K562 (cell line): ENCODE measurements around the gene BCAS1. TPM values are rescaled to one million over a fixed set of nuclear protein-coding genes. Genes with fewer than 3 reads are reported as not detected.

Experiments
- ATAC-seq: fragments of 200-7000 bp; cut with Tn5 transposase; 3 replicates; pipeline ENCODE4 v1.9.1; 2020; ENCODE audit warnings: moderate library complexity
- BruUV-seq: library from RNA; stranded (reverse); fragments of 400-500 nt; replicated peaks from 2 replicates; lab custom pipeline; 2021; lab: Mats Ljungman, UMichigan
- CTCF ChIA-PET: fragments of 300-600 bp; formaldehyde crosslinking; extraction: SDS; loops from one replicate; lab custom pipeline; 2021; ENCODE audit warnings: low intra/inter-chr PET ratio; lab: Yijun Ruan, JAX
- POLR2A ChIA-PET: fragments of 300-600, 350-650 bp; sonication (Branson Sonifier 250); formaldehyde crosslinking; extraction: SDS; loops from one replicate; lab custom pipeline; 2021; ENCODE audit warnings: antibody characterized with exemption, inconsistent platforms; lab: Yijun Ruan, JAX
- DNase-seq, 4 experiments: peaks; one replicate each; pipeline versions ENCODE4 v3.0.0 to v3.0.0-alpha.2; 2011 to 2018; ENCODE audit warnings: low spot score in 3 of 4, mixed read lengths in 3 of 4; ENCODE audit errors: extremely low read depth in 1 of 4
- FAIRE-seq: peaks from 2 replicates; lab custom pipeline; 2011; peaks lifted over from hg19 to GRCh38; lab: Jason Lieb, UNC
- H2AFZ ChIP-seq: 2 replicates; pipeline ENCODE4 v1.6.0; 2011; ENCODE audit warnings: low read depth, low read length, control low read depth, inconsistent platforms
- H3K27ac ChIP-seq: fragments of 200-600 bp; 3 replicates; pipeline ENCODE4 v1.8.0; 2011; ENCODE audit warnings: low read depth, mild to moderate bottlenecking, control low read depth, inconsistent platforms, low read length, moderate library complexity, mixed read lengths; ENCODE audit errors: extremely low read depth
- H3K27me3 ChIP-seq, 2 experiments: fragments of 300-600 bp in 1 of 2; 2 replicates in 1 of 2; 3 replicates in 1 of 2; pipeline versions ENCODE4 v1.6.0 to v1.8.0; 2011; ENCODE audit warnings: inconsistent platforms in 2 of 2, low read length in 2 of 2, mild to moderate bottlenecking in 1 of 2, mixed read lengths in 1 of 2, moderate library complexity in 1 of 2; ENCODE audit not compliant: control insufficient read depth in 2 of 2, insufficient read depth in 2 of 2
- H3K36me3 ChIP-seq: fragments of 300-600 bp; 3 replicates; pipeline ENCODE4 v1.8.0; 2011; ENCODE audit warnings: mild to moderate bottlenecking, low read length, inconsistent platforms; ENCODE audit not compliant: control insufficient read depth, insufficient read depth
- H3K4me1 ChIP-seq, 2 experiments: fragments of 200-600 bp in 1 of 2; replicated peaks in 1 of 2; 2 replicates in 1 of 2; 3 replicates in 1 of 2; pipeline versions ENCODE4 v1.5.1 to v1.8.0; 2011; ENCODE audit warnings: inconsistent platforms in 2 of 2, low read length in 2 of 2, mild to moderate bottlenecking in 1 of 2, mixed read lengths in 1 of 2, moderate library complexity in 1 of 2; ENCODE audit not compliant: control insufficient read depth in 2 of 2, insufficient read depth in 2 of 2
- H3K4me2 ChIP-seq: 2 replicates; pipeline ENCODE4 v1.6.1; 2011; ENCODE audit warnings: low read length, control low read depth, inconsistent platforms, mixed read lengths; ENCODE audit not compliant: insufficient read depth
- H3K4me3 ChIP-seq: fragments of 200-600 bp; sonication (generic), shearing (Covaris generic); 2 replicates; pipeline ENCODE4 v1.5.1; 2016; ENCODE audit warnings: control low read depth, inconsistent platforms
- H3K79me2 ChIP-seq: fragments of 200-600 bp; 3 replicates; pipeline ENCODE4 v1.8.0; 2011; ENCODE audit warnings: low read length, inconsistent platforms; ENCODE audit not compliant: control insufficient read depth, insufficient read depth
- H3K9ac ChIP-seq, 2 experiments: 2 replicates each; pipeline versions ENCODE4 v1.6.0 to v1.6.1; 2011; ENCODE audit warnings: low read depth in 2 of 2, low read length in 2 of 2, control low read depth in 1 of 2, inconsistent platforms in 1 of 2, mild to moderate bottlenecking in 1 of 2, mixed read lengths in 1 of 2; ENCODE audit not compliant: insufficient read depth in 1 of 2
- H3K9me1 ChIP-seq: one replicate; pipeline ENCODE4 v1.6.0; 2011; ENCODE audit warnings: inconsistent platforms, mild to moderate bottlenecking, low read length, moderate library complexity; ENCODE audit not compliant: control insufficient read depth, insufficient read depth
- H3K9me3 ChIP-seq: replicated peaks from 2 replicates; pipeline ENCODE4 v1.5.1; 2011; ENCODE audit warnings: low read depth, low read length, inconsistent platforms; ENCODE audit not compliant: control insufficient read depth, insufficient read depth
- H4K20me1 ChIP-seq: replicated peaks from 2 replicates; pipeline ENCODE4 v1.6.1; 2011; ENCODE audit warnings: low read length, inconsistent platforms, mixed read lengths; ENCODE audit not compliant: control insufficient read depth, insufficient read depth
- BRCA1 ChIP-seq, 2 experiments: fragments of 450-650 bp in 1 of 2; sonication (generic) in 1 of 2; formaldehyde crosslinking in 1 of 2; IDR thresholded peaks; 2 replicates each; pipeline versions ENCODE4 v1.5.0 to v1.6.1; 2017 to 2020; ENCODE audit warnings: mild to moderate bottlenecking in 1 of 2, missing genetic modification reagents in 1 of 2
- WGBS: fragments of 100-300 bp; shearing (Covaris generic); methylation state at CpG from one replicate; pipeline ENCODE4 v1.1.6; 2016; ENCODE audit warnings: low coverage, mixed read lengths; ENCODE audit not compliant: insufficient coverage; ENCODE audit errors: missing lambda C conversion rate; 5-methylcytosine and 5-hydroxymethylcytosine counted together
- in situ Hi-C: fragments of 300-500 bp; cut with MboI; formaldehyde crosslinking; loops from 4 replicates; pipeline ENCODE4 v1.15.0; 2018; ENCODE audit warnings: inconsistent platforms, mixed read lengths
- intact Hi-C: fragments of 100-400 bp; cut with micrococcal nuclease; formaldehyde crosslinking; loops from 2 replicates; pipeline ENCODE4 v1.14.2; 2022
- polyA plus RNA-seq, 8 experiments: library from polyadenylated mRNA; depleted of rRNA in 4 of 8; stranded (reverse) in 5 of 8; unstranded in 3 of 8; fragments of >200 nt; fragmentation: Nextera tagmentation in 2 of 8; fragmentation: Illumina TruSeq in 1 of 8; extraction: Ambion mirVana in 2 of 8; extraction: Trizol in 1 of 8; gene quantifications; 2 replicates each; pipeline versions ENCODE4 v1.2.1 to v1.2.3, GENCODE V29; 2011 to 2014; ENCODE audit warnings: inconsistent platforms in 1 of 8, missing spikeins in 1 of 8
- total RNA-seq, 7 experiments: library from RNA; depleted of rRNA in 6 of 7; stranded (reverse); fragments of >200 nt in 6 of 7; fragmentation: Illumina TruSeq in 2 of 7; extraction: Trizol in 2 of 7; gene quantifications; 2 replicates each; pipeline versions ENCODE4 v1.2.1 to v1.2.3, GENCODE V29; 2011 to 2021; ENCODE audit warnings: low replicate concordance in 1 of 7
- TF ChIP-seq, protein P1 (sequence below), 3 experiments: fragments of 200-800 bp in 1 of 3; fragments of 250-450 bp in 1 of 3; fragments of 450-650 bp in 1 of 3; sonication (Bioruptor Pico) in 1 of 3; sonication (Bioruptor generic) in 1 of 3; formaldehyde crosslinking in 1 of 3; IDR thresholded peaks; 2 replicates each; pipeline versions ENCODE4 v1.6.1 to v1.8.0; 2016 to 2022; ENCODE audit warnings: mild to moderate bottlenecking in 2 of 3, missing genetic modification characterization in 2 of 3, missing compliant biosample characterization in 1 of 3, moderate library complexity in 1 of 3

The BCAS1 gene
- total and polyA plus RNA-seq, 9 of the 15 experiments (the other 6 are each of a cell fraction or from before 2014, with no cell fraction given), result 0.18 to 2.3 (median 0.93) TPM

DNA sequence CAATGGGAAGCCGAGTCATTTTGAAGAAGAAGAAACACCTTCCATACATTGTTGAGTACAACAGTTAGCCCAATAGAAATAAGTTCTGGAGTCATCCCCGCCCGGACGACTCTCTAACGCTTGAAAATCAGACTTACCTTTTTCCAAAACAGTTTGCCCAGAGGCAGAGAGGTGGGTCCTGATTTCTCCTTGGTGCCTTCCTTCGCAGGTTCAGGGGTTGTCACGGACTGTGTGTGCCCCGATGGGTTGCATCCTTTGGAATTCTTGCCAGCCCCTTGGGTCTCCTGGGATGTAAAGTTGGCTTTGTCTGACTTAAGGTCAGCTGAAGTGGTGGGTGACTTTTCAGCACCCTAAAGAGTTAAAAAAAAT, 85.3 kb downstream of the BCAS1 start:
- peaks cover 3 to 14% of the 10 kb centered on the region in 2 experiments; a peak in 4 of 5 replicates for H3K27me3 ChIP-seq
- H2AFZ ChIP-seq, result no peak overlapping the region
- H3K4me3 ChIP-seq, result no peak overlapping the region
- no peaks in the 10 kb centered on the region for H4K20me1 ChIP-seq
- intact Hi-C loops (no loop called here), in situ Hi-C loops (no loop called here)
- H3K9me1 ChIP-seq, result no peaks in the 10 kb centered on the region
- no peak overlapping the region for H3K9ac ChIP-seq
- H3K4me2 ChIP-seq, result no peak overlapping the region
- DNase-seq (no peak), ATAC-seq (no peak), FAIRE-seq (no peak)
- CTCF ChIA-PET, result no interaction called here
- H3K9me3 ChIP-seq, result no peaks in the 10 kb centered on the region
- no TSS peak for BruUV-seq
- TF ChIP-seq, protein P1, sequence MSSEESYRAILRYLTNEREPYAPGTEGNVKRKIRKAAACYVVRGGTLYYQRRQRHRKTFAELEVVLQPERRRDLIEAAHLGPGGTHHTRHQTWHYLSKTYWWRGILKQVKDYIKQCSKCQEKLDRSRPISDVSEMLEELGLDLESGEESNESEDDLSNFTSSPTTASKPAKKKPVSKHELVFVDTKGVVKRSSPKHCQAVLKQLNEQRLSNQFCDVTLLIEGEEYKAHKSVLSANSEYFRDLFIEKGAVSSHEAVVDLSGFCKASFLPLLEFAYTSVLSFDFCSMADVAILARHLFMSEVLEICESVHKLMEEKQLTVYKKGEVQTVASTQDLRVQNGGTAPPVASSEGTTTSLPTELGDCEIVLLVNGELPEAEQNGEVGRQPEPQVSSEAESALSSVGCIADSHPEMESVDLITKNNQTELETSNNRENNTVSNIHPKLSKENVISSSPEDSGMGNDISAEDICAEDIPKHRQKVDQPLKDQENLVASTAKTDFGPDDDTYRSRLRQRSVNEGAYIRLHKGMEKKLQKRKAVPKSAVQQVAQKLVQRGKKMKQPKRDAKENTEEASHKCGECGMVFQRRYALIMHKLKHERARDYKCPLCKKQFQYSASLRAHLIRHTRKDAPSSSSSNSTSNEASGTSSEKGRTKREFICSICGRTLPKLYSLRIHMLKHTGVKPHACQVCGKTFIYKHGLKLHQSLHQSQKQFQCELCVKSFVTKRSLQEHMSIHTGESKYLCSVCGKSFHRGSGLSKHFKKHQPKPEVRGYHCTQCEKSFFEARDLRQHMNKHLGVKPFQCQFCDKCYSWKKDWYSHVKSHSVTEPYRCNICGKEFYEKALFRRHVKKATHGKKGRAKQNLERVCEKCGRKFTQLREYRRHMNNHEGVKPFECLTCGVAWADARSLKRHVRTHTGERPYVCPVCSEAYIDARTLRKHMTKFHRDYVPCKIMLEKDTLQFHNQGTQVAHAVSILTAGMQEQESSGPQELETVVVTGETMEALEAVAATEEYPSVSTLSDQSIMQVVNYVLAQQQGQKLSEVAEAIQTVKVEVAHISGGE (CRISPR knock-in tag; IDR thresholded peaks at IDR 0.05), result peak in 1 of 3 experiments; percentile 88; a peak in 2 of 6 replicates
- TF ChIP-seq BRCA1 (IDR thresholded peaks at IDR 0.05) (no peak), BRCA1 (CRISPR knock-in tag; IDR thresholded peaks at IDR 0.05) (no peak)
- H3K79me2 ChIP-seq, result no peaks in the 10 kb centered on the region
- 1% methylated on average over 8 of the region's 8 CpGs for WGBS
- no peaks in the 10 kb centered on the region for H3K4me1 ChIP-seq
- no peak overlapping the region for H3K27ac ChIP-seq
- no peaks in the 10 kb centered on the region for H3K36me3 ChIP-seq
- POLR2A ChIA-PET, result no interaction called here
